ENCODE measurements around the gene TBX21.
"Not testable (repeated sequence)": the region's sequence is repeated elsewhere in the genome, so short reads cannot be mapped to it uniquely, and the experiment has no call there.

TBX21 gene

GRCh38 chr17:47733674-47734410 is 806 bp downstream of the TBX21 start:
- no peak for DNase-seq

- no peak for DNase-seq
Measured at GRCh38 chr17:47735139-47735464, 2.1 kb downstream of the TBX21 start.

GRCh38 chr17:47735536-47736011 is 2.5 kb downstream of the TBX21 start:
- DNase-seq: no peak

- DNase-seq: no peak
Measured at GRCh38 chr17:47736501-47737495, 3.8 kb downstream of the TBX21 start.

- DNase-seq: no peak
Measured at GRCh38 chr17:47738178-47738577, 5.1 kb downstream of the TBX21 start.

- DNase-seq: no peak
Measured at GRCh38 chr17:47739150-47739549, 6.1 kb downstream of the TBX21 start.

- DNase-seq: not testable (repeated sequence)
Measured at GRCh38 chr17:47739945-47740344, 6.9 kb downstream of the TBX21 start.

- no peak for DNase-seq
Measured at GRCh38 chr17:47741109-47741792, 8.2 kb downstream of the TBX21 start.

- no peak for DNase-seq
Measured at GRCh38 chr17:47741793-47742145, 8.7 kb downstream of the TBX21 start.

- DNase-seq: no peak
Measured at GRCh38 chr17:47742319-47743181, 9.5 kb downstream of the TBX21 start.

- DNase-seq: no peak
Measured at GRCh38 chr17:47744168-47745036, 11.4 kb downstream of the TBX21 start.

GRCh38 chr17:47745037-47745380 is 12.0 kb downstream of the TBX21 start:
- no peak for DNase-seq

- DNase-seq: no peak
Measured at GRCh38 chr17:47751471-47751870, 18.4 kb downstream of the TBX21 start.

- no peak for DNase-seq
Measured at GRCh38 chr17:47757386-47757785, 24.4 kb downstream of the TBX21 start.

- DNase-seq: no peak
Measured at GRCh38 chr17:47760409-47761140, 27.5 kb downstream of the TBX21 start.

- no peak for DNase-seq
Measured at GRCh38 chr17:47762728-47763127, 29.7 kb downstream of the TBX21 start.

- no peak for DNase-seq
Measured at GRCh38 chr17:47763913-47764582, 31.0 kb downstream of the TBX21 start.

GRCh38 chr17:47773649-47774048 is 40.6 kb downstream of the TBX21 start:
- not testable (repeated sequence) for DNase-seq

- DNase-seq: no peak
Measured at GRCh38 chr17:47774331-47774730, 41.3 kb downstream of the TBX21 start.

- DNase-seq: no peak
Measured at GRCh38 chr17:47774987-47775580, 42.0 kb downstream of the TBX21 start.

All from NK-92 treated with Interleukin-12 subunit alpha and Interleukin-12 subunit beta, amount 100 ng/mL, for 24 hours (cell line).